GM19328 (cell line): ENCODE results near the gene ANKRD39.
"Not testable (repeated sequence)": the region's sequence is repeated elsewhere in the genome, so short reads cannot be mapped to it uniquely, and the experiment has no call there.

Source experiments
- ATAC-seq: cut with Tn5 transposase; IDR thresholded peaks from one replicate; pipeline ENCODE4 v1.9.1; 2021; ENCODE audit warnings: mild to moderate bottlenecking, moderate library complexity; ENCODE audit not compliant: unreplicated experiment

The ANKRD39 gene

GRCh38 chr2:96873651-96874096 is 15.9 kb upstream of the ANKRD39 start:
- no peak for ATAC-seq

DNA sequence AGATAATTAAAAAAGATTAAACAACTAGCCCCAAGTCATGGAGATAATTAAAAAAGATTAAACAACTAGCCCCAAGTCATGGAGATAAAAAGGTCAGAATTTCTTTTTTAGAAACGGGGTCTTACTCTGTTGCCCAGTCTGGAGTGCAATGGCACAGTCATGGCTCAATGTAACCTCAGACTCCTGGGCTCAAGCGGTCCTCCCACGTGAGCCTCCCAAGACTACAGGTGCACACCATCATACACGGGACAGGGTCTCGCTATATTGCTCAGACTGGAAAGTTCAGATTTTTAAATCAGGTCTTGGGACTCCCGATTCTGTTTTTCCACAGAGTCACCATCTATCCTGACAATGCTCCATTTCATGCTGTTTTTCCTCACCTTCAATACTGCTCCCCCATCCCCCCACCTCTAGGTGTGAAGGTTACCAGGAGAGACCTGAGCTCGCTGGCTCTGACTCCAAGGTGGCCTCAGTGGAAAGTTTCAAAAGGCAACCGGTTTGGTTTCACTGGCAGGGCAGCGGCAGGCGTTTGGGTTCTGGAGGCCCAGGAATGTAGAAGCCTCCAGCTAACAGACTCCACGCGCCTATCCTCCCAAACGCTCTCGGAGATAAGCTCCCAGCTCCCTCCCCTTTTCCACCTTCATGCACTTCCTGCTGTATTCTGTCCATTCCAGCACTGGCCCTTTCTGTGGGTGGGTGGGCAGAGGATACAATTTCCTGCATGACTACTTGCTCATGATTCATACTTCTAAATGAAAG is 15.0 kb upstream of the ANKRD39 start:
- no peak for ATAC-seq

DNA sequence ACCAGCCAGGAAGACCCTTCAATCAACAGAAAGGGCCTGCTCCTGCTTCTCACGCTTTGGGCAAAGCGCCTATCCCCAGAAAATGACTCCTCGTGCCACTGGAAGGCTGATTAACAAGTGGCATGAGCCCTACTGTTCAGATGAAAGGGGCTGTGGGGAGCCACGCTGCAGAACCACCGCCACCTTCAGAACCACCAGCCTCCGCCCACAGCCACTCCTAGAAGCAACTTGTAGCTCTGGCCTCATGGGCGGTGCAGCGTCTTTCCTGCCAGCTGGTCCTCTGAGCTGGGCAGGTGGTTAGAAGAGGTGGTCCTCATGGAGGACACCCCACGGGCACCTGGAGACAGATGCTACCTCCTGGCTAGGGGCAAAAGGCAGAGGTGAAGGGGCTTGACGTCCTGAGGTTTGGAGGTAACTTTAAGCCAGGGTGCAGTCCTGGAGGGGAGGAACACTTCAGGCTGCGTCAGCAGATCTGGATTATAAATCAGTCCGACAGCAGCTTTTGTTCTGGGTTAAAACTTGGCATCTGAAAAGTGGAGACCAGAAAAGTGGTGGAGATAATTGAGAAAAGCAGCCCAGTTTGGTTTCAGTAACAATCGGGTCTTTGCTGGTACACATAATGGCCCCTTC is 12.9 kb upstream of the ANKRD39 start:
- no peak for ATAC-seq

DNA sequence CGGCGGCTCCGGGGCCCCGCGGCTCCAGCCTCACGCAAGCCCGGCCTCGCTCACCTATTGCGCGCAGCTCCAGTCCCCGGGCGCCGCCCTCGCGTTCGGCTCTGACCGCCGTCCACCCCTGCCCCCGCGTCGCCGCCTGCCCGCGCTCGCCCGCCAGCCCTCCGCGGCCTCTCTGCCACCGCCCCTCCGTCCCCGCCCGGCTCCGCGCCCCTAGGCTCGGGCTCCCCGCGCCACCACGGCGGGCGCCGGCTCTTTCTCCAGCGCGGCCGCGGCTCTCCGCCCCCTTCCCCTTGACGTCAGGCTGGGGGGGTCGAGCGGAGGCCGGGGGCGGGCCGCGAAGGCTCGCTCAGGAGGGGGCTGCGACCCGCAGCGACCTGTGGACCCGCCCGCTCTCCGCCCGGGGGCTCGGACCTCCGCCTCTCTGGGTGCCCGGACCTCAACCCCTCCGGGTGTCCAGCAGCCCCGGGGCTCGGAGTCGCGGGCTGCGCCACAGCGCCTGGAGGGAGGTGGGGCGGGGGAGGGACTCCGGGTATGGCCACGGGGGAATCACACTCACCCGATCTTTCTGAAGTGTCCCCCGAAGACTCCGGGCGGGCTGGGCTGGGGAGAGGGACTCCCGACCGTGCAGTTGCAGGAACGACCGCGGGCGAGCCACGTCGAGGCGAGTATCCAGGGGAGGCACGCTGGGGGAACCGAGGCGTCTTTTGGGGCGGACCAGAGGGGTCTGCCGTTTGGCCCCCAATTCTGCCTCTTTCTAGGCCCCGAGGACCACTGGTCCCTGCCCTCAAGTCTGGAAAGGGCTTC is 12.2 kb upstream of the ANKRD39 start, which contains the start of gene SEMA4C:
Gene SEMA4C, minus strand, starts transcription at position 259 of the 804 bp plus-strand sequence. CDS start 2,194 bp downstream, outside the sequence.
- ATAC-seq, result no peak

DNA sequence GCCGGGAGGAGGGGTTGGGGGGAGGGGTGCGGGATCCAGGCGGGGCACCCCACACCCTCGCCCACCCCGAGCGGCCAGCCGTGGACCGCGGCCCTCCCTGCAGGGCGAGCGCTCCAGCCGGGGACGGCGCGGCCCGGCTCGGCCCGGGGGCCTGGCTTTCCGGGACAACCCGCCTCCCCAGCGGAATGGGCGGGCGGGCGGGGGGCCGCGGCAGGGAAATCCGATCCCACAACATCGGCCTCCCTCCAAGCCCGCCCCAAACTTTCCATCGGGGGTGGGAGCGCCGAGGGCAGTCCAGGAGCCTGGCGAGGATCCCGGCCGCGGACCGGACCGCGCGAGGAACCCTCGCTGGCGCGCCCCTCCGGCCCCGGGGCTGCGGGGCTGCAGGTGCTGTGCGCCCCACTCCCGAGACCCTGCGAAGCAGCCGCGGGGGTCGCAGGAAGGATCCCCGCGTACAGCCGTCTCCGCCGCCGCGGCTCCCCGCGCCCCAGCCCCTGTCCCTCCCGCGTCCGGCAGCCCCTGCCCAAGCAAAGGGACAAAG is 11.5 kb upstream of the ANKRD39 start:
- ATAC-seq, result no peak

DNA sequence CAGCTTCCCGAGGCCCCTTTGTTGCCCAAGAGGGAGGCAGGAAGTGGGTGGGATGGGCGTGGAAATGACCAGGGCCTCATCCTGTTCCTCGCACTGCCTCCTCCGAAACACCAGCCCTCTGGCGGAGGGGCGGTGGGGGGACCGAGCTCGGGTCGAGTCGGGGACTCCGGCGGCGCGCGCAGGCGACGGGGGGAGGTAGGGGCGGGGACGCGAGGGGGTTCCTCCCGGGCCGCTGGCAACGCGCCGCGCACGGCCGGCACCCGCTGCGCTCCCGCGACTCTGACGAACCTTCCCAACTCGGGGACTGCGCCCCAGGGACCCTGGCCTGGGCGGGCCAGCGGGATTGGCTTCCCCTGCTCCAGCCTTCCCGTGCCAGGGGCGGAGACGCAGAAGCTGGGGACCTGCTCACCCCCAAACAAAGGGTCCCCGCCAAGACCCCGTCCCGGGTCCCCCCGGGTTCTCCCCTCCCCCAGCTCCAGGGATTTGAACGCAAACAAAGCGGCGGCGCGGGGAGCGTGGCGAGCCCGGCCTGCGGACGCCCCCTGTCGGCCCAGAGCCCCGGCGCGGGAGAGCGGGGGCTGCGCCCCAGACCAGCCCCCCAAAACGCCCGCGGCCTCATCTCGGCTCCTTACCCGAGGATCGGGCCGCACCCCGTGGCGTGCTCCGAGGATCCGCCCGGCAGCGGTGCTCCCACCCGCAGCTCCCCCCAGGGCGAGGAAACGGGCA is 10.9 kb upstream of the ANKRD39 start:
- ATAC-seq, result no peak

DNA sequence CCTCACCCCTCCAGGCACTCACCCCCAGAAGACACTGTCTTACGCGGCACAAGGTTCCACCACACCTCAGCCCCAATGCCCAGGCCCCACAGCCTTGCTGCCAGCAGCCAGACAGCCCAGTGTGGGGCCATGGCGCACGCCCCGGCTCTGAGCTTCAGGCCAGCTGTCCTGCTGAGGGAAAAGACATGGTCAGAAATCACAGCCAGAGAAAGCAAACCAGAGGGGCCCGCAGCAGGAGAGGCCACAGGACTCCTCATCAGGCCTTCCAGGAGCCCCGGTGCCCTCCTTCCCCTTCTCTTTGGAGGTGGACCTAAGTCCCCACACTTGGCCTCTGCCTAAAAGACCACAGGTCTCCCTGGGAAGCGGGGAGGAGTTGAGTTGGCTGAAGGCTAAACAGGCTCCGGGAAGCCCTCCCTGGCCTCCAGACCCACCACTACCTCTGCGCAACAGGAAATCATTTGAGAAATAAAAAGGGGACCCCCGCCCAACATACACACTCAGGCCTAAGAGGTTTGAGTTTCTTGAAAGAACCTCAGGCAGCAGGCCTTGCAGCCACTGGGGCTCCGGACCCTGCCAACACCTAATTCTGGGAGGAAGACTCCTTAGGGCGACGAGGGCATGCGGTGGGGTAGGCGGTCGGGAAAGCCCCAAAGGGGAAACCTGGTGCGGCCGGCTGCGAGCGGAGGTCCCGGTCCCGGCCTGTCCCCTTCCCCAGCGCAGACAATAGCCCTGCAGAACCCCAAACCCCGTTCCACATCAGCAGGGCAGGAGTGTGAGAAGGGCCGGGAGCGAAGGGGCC is 10.1 kb upstream of the ANKRD39 start:
- no peak for ATAC-seq

DNA sequence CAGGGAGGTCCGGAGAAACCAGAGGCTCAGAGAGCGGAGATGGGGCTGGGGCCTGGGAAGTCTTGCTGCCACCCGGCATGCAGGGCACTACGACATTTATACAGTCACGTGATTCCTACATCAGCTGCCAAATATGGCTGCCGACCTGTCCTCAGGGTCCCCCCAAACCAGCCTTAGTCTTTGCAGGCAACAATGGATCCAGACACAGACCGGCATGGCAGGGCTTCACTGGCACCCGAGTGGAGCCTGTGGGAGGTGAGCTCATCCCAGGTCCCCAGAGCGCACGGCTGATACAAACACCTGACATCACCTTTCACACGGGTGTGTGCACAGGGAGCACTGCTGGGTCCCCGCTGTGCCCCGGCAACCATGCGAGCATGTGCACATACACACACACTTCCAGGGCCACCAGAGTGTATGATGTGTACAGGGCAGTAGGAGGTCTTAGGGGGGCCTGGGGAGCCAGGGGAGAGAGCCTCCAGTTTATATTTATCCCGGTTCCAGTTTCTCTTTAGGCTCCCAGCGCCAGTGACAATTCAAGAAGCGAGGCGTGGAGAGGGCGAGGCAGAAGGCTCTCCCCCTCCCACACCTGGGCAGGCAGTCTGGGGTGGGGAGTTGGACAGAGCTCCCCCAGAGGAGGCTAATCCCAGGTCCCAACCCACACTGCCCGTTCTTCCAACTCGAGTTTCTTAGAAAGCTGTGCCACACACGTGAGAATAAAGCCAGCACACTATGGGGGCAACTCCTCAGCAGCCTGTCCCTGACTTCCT is 9.4 kb upstream of the ANKRD39 start:
- no peak for ATAC-seq

DNA sequence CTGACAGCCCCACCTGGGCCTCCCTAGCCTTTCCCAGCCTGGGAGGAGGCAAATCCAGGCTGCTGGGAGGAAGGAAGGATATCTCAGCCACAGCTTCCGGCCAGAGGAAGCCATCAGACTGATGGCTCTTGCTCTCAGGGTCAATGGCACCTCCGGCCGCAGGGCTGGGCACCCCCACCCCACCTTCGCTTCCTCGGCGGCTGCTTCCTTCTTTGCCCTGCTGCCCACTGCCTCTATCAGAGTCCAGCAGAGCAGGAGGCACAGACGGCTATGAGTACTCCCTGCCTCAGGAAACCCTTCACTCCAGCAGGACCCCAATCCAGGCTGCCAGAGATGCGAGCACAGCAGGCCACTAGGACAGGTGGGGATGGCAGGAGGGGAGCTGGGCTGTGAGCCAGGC is 8.8 kb upstream of the ANKRD39 start:
- ATAC-seq, result no peak

DNA sequence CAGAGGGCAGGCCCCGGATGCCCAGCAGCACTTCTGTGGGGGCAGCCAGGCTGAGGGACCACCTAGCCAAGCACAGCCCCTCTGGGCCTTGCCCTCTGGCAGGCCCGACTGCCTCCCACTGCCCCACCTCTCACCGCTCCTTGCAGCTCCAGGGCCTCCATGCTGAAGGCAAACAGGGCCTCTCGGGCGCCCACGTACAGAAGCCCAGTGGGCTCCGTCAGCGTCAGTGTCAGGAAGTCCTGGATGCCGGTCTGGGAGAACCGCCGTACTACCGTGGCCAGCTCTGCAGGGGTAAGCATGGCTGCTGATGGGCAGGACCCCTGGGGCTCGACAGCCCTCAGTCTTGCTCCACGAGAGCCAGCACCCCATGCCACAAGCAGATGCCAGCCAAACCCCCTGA is 8.3 kb upstream of the ANKRD39 start:
- no peak for ATAC-seq

- ATAC-seq, result no peak
Observed at GRCh38 chr2:96865654-96866053, 7.8 kb upstream of the ANKRD39 start.

- ATAC-seq, result no peak
Observed at GRCh38 chr2:96864343-96865091, 6.7 kb upstream of the ANKRD39 start.

DNA sequence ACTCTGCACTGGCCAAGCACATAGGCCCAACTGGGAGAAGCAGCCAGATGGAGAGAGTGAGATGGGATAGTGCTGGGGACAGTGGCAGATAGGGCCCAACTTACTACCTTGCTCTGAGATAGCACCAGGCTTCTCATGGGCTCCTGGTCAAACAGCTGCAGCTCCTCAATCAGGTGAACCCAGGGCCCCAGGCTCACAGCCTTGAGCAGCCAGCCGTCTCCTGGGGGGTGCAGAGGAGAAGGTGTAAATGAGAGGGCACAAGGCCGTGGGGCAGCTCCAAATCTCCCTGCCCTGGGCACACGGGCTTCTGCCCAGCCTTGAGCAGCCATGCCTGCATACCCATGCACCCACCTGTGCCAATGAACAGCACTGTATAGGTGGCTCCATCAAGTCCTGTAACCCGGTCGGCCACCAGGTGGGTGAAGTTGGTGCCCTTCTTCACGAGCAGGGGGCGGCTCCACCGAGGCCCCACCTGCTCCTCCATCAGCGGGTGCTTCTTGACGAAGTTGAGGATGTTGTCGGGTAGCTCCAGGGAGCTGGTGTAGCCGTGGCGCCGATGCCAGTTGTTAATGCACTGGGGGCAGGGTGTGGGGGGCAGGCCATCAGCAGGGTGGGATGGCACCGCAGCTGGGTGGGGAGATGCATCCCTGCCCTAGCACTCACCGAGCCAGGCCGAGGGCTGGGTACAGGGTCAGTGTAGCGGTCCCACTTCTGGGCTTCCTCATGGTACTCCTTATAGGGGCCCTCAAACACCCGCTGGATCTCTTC is 5.9 kb upstream of the ANKRD39 start:
- no peak for ATAC-seq

- ATAC-seq, result not testable (repeated sequence)
Observed at GRCh38 chr2:96863056-96863455, 5.2 kb upstream of the ANKRD39 start.

GRCh38 chr2:96861074-96861473 is 3.3 kb upstream of the ANKRD39 start:
- no peak for ATAC-seq

DNA sequence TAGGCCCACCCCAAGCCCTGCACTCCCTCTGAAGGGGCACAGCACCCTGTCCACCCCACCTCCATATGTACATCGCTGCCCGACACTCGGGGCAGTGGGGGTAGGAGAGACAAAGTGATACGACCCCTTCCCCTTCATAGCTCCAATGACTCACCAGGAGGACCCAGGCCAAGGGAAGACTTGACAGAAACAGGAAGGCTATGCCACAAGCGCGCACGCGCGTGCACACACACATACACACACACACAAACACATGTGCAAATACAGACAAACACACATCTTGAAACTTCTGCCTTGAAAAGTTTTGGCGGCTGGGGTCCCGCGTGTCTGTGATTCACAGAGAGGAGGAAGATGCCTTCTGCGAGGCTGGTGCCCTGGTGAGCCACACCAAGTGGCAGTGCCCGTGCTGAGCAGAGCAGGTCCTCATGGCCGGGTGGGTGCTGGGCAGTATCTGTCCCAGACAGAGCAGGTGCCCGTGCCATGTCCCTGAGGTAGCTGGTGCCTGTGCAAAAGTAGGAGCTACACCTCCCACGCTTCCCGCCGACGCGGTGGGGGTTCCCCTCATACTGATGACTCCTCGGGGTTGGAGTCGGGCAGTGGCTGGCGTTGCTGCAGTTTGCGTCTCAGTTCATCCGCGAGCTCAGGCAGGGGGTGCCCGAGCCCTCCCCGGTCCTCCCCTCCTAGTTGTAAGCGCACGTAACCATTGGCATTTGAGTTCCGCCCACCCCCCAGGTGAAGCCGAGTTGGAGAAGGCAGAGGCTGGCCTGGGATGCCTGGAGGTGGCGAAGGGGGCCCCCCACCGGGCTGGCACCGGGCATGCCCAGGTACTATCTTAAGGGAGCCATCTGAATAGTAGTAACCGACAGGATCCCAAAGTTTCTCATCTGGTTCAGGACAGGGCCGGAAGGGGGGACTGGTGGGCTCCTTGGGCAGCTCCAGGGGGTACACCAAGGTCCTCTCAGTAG is 2.5 kb upstream of the ANKRD39 start:
- no peak for ATAC-seq

- no peak for ATAC-seq
Observed at GRCh38 chr2:96859681-96860064, 1.9 kb upstream of the ANKRD39 start.
